ENCODE measurements around the gene MRPS18B.
"Not testable (repeated sequence)": the region's sequence is repeated elsewhere in the genome, so short reads cannot be mapped to it uniquely, and the experiment has no call there.

The MRPS18B gene

GRCh38 chr6:30590509-30590908, 27.1 kb upstream of the MRPS18B start:
- Mint-ChIP-seq H3K27ac (peak overlapping the region; percentile 93), H3K4me3 (no peak overlapping the region), H3K9me3 (no peaks in the 10 kb centered on the region), H3K36me3 (ENCODE audit: low read depth) (peaks cover 70% of the 10 kb centered on the region), H3K4me1 (no peaks in the 10 kb centered on the region), H3K27me3 (ENCODE audit: low read depth, poor library complexity) (peaks cover 2% of the 10 kb centered on the region)
- no peak for DNase-seq
- no peak for TF ChIP-seq CTCF (IDR thresholded peaks at IDR 0.05)

- TF ChIP-seq CTCF (IDR thresholded peaks at IDR 0.05): no peak
- no peaks in the 10 kb centered on the region for H3K9me3 Mint-ChIP-seq
- H3K4me1 Mint-ChIP-seq: no peaks in the 10 kb centered on the region
- H3K27me3 Mint-ChIP-seq (ENCODE audit: low read depth, poor library complexity): peaks cover 2% of the 10 kb centered on the region
- H3K4me3 Mint-ChIP-seq: no peak overlapping the region
- peaks cover 68% of the 10 kb centered on the region for H3K36me3 Mint-ChIP-seq (ENCODE audit: low read depth)
- H3K27ac Mint-ChIP-seq: no peak overlapping the region
- no peak for DNase-seq
These were observed 26.6 kb upstream of the MRPS18B start for GRCh38 chr6:30591008-30591407.

- Mint-ChIP-seq H3K4me3 (no peak overlapping the region), H3K27me3 (ENCODE audit: low read depth, poor library complexity) (peaks cover 3% of the 10 kb centered on the region), H3K4me1 (peaks cover 3% of the 10 kb centered on the region), H3K9me3 (no peaks in the 10 kb centered on the region), H3K36me3 (ENCODE audit: low read depth) (peaks cover 64% of the 10 kb centered on the region), H3K27ac (peak overlapping the region; percentile 80)
- no peak for DNase-seq
- no peak for TF ChIP-seq CTCF (IDR thresholded peaks at IDR 0.05)
These were observed 25.4 kb upstream of the MRPS18B start for GRCh38 chr6:30592287-30592686.

- peaks cover 42% of the 10 kb centered on the region for H3K36me3 Mint-ChIP-seq (ENCODE audit: low read depth)
- peak; percentile 69 for TF ChIP-seq CTCF (IDR thresholded peaks at IDR 0.05)
- not testable (repeated sequence) for H3K4me1 Mint-ChIP-seq; H3K9me3 Mint-ChIP-seq; H3K27me3 Mint-ChIP-seq (ENCODE audit: low read depth, poor library complexity); H3K4me3 Mint-ChIP-seq; H3K27ac Mint-ChIP-seq
- DNase-seq: peak; percentile 84
These were observed 20.1 kb upstream of the MRPS18B start for GRCh38 chr6:30597315-30598144.

- Mint-ChIP-seq H3K4me1 (peaks cover 5% of the 10 kb centered on the region), H3K27me3 (ENCODE audit: low read depth, poor library complexity) (peaks cover 3% of the 10 kb centered on the region), H3K4me3 (no peak overlapping the region), H3K9me3 (no peaks in the 10 kb centered on the region), H3K36me3 (ENCODE audit: low read depth) (peaks cover 53% of the 10 kb centered on the region), H3K27ac (peak overlapping the region; percentile 97)
- no peak for TF ChIP-seq CTCF (IDR thresholded peaks at IDR 0.05)
- DNase-seq: no peak
These were observed 18.6 kb upstream of the MRPS18B start for GRCh38 chr6:30598912-30599624.
